Endothelial cell of umbilical vein (primary cell): Measurements from ENCODE around the gene RTKN2. TPM values are rescaled to one million over a fixed set of nuclear protein-coding genes. Genes with fewer than 3 reads are reported as not detected.

ENCODE experiments used
- BruUV-seq: library from RNA; stranded (reverse); fragments of 400-500 nt; replicated peaks from 2 replicates; lab custom pipeline; 2021; lab: Mats Ljungman, UMichigan
- CTCF ChIA-PET: fragments of 300-600, 350-600 bp; sonication (Branson Sonifier 250); formaldehyde crosslinking; loops from one replicate; lab custom pipeline; 2021; ENCODE audit warnings: antibody characterized with exemption, inconsistent platforms; lab: Charles Lee
- POLR2A ChIA-PET: fragments of 300-600, 350-600 bp; sonication (Branson Sonifier 250); formaldehyde crosslinking; loops from one replicate; lab custom pipeline; 2021; ENCODE audit warnings: antibody characterized with exemption, inconsistent platforms; lab: Charles Lee
- DNase-seq: peaks from one replicate; pipeline ENCODE4 v3.0.0-alpha.2; 2011; ENCODE audit warnings: low read depth, low spot score
- FAIRE-seq: peaks from 2 replicates; lab custom pipeline; 2011; peaks lifted over from hg19 to GRCh38; lab: Jason Lieb, UNC
- H2AFZ ChIP-seq: 2 replicates; pipeline ENCODE4 v1.6.0; 2012; ENCODE audit warnings: low read depth, low read length, control low read depth, inconsistent platforms
- H3K27ac ChIP-seq: 2 replicates; pipeline ENCODE4 v1.5.1; 2011; ENCODE audit warnings: low read depth, mild to moderate bottlenecking, control low read depth, low read length, moderate library complexity; ENCODE audit not compliant: insufficient read depth
- H3K27me3 ChIP-seq, 2 experiments: 2 replicates each; pipeline versions ENCODE4 v1.6.0 to v1.6.1; 2011; ENCODE audit warnings: low read length in 2 of 2, mixed read lengths in 1 of 2; ENCODE audit not compliant: control insufficient read depth in 2 of 2, insufficient read depth in 2 of 2
- H3K36me3 ChIP-seq, 2 experiments: 2 replicates in 1 of 2; 3 replicates in 1 of 2; pipeline ENCODE4 v1.5.1; 2011; ENCODE audit warnings: low read length in 2 of 2, mild to moderate bottlenecking in 1 of 2, moderate library complexity in 1 of 2; ENCODE audit not compliant: control insufficient read depth in 2 of 2, insufficient read depth in 2 of 2; ENCODE audit errors: extremely low read depth in 1 of 2
- H3K4me1 ChIP-seq: 3 replicates; pipeline ENCODE4 v1.5.1; 2011; ENCODE audit warnings: mild to moderate bottlenecking, low read length; ENCODE audit not compliant: control insufficient read depth, insufficient read depth; ENCODE audit errors: extremely low read depth
- H3K4me2 ChIP-seq: 2 replicates; pipeline ENCODE4 v1.6.1; 2011; ENCODE audit warnings: low read length, control low read depth, mixed read lengths; ENCODE audit not compliant: insufficient read depth
- H3K4me3 ChIP-seq, 3 experiments: fragments of 200-600 bp in 1 of 3; sonication (generic), shearing (Covaris generic) in 1 of 3; replicated peaks in 1 of 3; 2 replicates each; pipeline ENCODE4 v1.5.1; 2011 to 2016; ENCODE audit warnings: control low read depth in 3 of 3, low read length in 3 of 3, mild to moderate bottlenecking in 2 of 3, inconsistent platforms in 1 of 3, low read depth in 1 of 3, moderate library complexity in 1 of 3; ENCODE audit not compliant: insufficient read depth in 1 of 3
- H3K79me2 ChIP-seq: 2 replicates; pipeline ENCODE4 v1.6.0; 2012; ENCODE audit warnings: low read length, inconsistent platforms; ENCODE audit not compliant: control insufficient read depth, insufficient read depth
- H3K9ac ChIP-seq: replicated peaks from 2 replicates; pipeline ENCODE3; 2011; ENCODE audit warnings: low read length, control low read depth; ENCODE audit not compliant: insufficient read depth; ENCODE audit errors: extremely low read depth
- H3K9me1 ChIP-seq: replicated peaks from 3 replicates; pipeline ENCODE4 v1.6.0; 2011; ENCODE audit warnings: mild to moderate bottlenecking, low read length; ENCODE audit not compliant: control insufficient read depth, insufficient read depth; ENCODE audit errors: extremely low read depth
- H3K9me3 ChIP-seq: replicated peaks from 2 replicates; pipeline ENCODE4 v1.5.1; 2012; ENCODE audit warnings: low read length, inconsistent platforms; ENCODE audit not compliant: control insufficient read depth, insufficient read depth
- H4K20me1 ChIP-seq: replicated peaks from 2 replicates; pipeline ENCODE3; 2011; ENCODE audit warnings: mild to moderate bottlenecking, low read length; ENCODE audit not compliant: control insufficient read depth, insufficient read depth; ENCODE audit errors: extremely low read depth
- CTCF ChIP-seq, 2 donors: IDR thresholded peaks; 1 replicate in 1 of 2; 2 replicates in 1 of 2; pipeline ENCODE4 v1.5.1; 2011; ENCODE audit warnings: low read length in 2 of 2, mild to moderate bottlenecking in 2 of 2, moderate library complexity in 2 of 2, control low read depth in 1 of 2, inconsistent platforms in 1 of 2, low read depth in 1 of 2; ENCODE audit not compliant: insufficient read depth in 1 of 2; ENCODE audit errors: extremely low read depth in 1 of 2
- EZH2 ChIP-seq: IDR thresholded peaks from 2 replicates; pipeline ENCODE4 v1.6.1; 2012; ENCODE audit warnings: borderline replicate concordance, low read depth, mild to moderate bottlenecking, moderate library complexity, low read length, inconsistent platforms; ENCODE audit not compliant: severe bottlenecking
- FOS ChIP-seq: IDR thresholded peaks from 2 replicates; pipeline ENCODE4 v1.6.1; 2011; ENCODE audit warnings: mild to moderate bottlenecking, low read length, moderate library complexity, borderline replicate concordance; ENCODE audit not compliant: insufficient read depth
- GATA2 ChIP-seq: IDR thresholded peaks from 2 replicates; pipeline ENCODE4 v1.7.0; 2011; ENCODE audit warnings: low read depth, mild to moderate bottlenecking, moderate library complexity, mixed read lengths, low read length; ENCODE audit not compliant: insufficient read length, insufficient read depth
- JUN ChIP-seq: IDR thresholded peaks from 2 replicates; pipeline ENCODE4 v1.6.1; 2011; ENCODE audit warnings: borderline replicate concordance, low read depth; ENCODE audit not compliant: insufficient read length, insufficient read depth
- MYC ChIP-seq: IDR thresholded peaks from one replicate; pipeline ENCODE4 v1.6.1; 2011; ENCODE audit warnings: mild to moderate bottlenecking, low read depth, low read length
- POLR2A ChIP-seq: IDR thresholded peaks from 2 replicates; pipeline ENCODE4 v1.6.1; 2012; ENCODE audit warnings: low read depth, mild to moderate bottlenecking, control low read depth, low read length
- POLR2AphosphoS5 ChIP-seq: IDR thresholded peaks from 2 replicates; pipeline ENCODE4 v1.6.1; 2012; ENCODE audit warnings: low read depth, mild to moderate bottlenecking, control low read depth, low read length, moderate library complexity; ENCODE audit not compliant: insufficient read depth
- dilution Hi-C: fragments of 300-500 bp; cut with MboI; formaldehyde crosslinking; loops from one replicate; pipeline ENCODE4 v1.15.0; 2019; ENCODE audit warnings: low sequenced_read_pairs; ENCODE audit not compliant: extremely low pct_ligation_motif_present
- intact Hi-C: fragments of 100-400 bp; cut with micrococcal nuclease; formaldehyde crosslinking; loops from one replicate; pipeline ENCODE4 v1.10.0; 2022
- polyA plus RNA-seq, 4 experiments: library from polyadenylated mRNA; depleted of rRNA in 3 of 4; stranded (reverse) in 3 of 4; unstranded in 1 of 4; fragments of >200 nt; gene quantifications; 2 replicates each; pipeline versions ENCODE4 v1.2.1 to v1.2.3, GENCODE V29; 2011 to 2012; ENCODE audit warnings: missing spikeins in 1 of 4
- total RNA-seq: library from RNA; stranded (reverse); gene quantifications from 2 replicates; pipeline ENCODE4 v1.2.3, GENCODE V29; 2021
- TF ChIP-seq, protein P1 (sequence below): IDR thresholded peaks from 2 replicates; pipeline ENCODE4 v1.6.1; 2011; ENCODE audit not compliant: insufficient read depth, insufficient read length

Gene RTKN2
- total and polyA plus RNA-seq, 2 donors (not counting 3 experiments of a cell fraction or from before 2014, with no cell fraction given), result 0.65 to 4.8 TPM

GRCh38 chr10:62309254-62309653 is 40.6 kb upstream of the RTKN2 start:
- no peak for TF ChIP-seq FOS
- TF ChIP-seq, protein P1, sequence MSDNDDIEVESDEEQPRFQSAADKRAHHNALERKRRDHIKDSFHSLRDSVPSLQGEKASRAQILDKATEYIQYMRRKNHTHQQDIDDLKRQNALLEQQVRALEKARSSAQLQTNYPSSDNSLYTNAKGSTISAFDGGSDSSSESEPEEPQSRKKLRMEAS, result no peak
- no peak for TF ChIP-seq JUN
- no peak for TF ChIP-seq GATA2
- TF ChIP-seq MYC, result no peak
- no peak for TF ChIP-seq POLR2AphosphoS5
- no peak for TF ChIP-seq EZH2
- intact Hi-C loops (no loop called here), dilution Hi-C loops (no loop called here)
- Histone ChIP-seq H3K4me1 (no peaks in the 10 kb centered on the region), H3K9me1 (no peaks in the 10 kb centered on the region), H4K20me1 (no peaks in the 10 kb centered on the region), H2AFZ (no peak overlapping the region), H3K9me3 (no peaks in the 10 kb centered on the region), H3K36me3 (no peaks in the 10 kb centered on the region), H3K9ac (no peak overlapping the region), H3K4me3 (no peak overlapping the region), H3K27ac (no peak overlapping the region), H3K79me2 (no peaks in the 10 kb centered on the region), H3K4me2 (no peak overlapping the region), H3K27me3 (peaks cover 0 to 3% of the 10 kb centered on the region in 2 experiments)
- POLR2A ChIA-PET, result no interaction called here
- CTCF ChIA-PET, result no interaction called here
- no peak for FAIRE-seq
- no peak for DNase-seq
- no TSS peak for BruUV-seq

DNA sequence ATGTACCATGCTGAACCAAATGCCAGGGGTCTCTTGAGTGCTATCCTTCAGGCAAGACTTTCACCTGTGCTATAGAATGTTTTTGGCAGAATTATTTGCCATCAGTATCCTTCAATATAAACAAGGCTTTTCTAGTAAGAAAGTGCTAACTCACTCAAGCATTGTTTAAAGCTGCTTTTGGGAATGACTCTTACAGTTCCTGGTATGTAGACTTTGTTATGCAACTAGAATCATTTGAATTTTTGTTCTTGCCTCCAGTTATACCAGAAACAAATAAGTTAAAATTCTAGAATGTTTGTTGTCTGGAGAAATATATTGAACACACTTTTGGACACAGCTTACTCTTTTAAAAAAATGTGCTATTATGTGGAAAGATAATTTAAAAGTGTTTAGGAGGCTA is 39.5 kb upstream of the RTKN2 start:
- H3K4me1 ChIP-seq, result no peaks in the 10 kb centered on the region
- no peaks in the 10 kb centered on the region for H3K9me1 ChIP-seq
- H3K9me3 ChIP-seq, result no peaks in the 10 kb centered on the region
- dilution Hi-C loops (no loop called here), intact Hi-C loops (no loop called here)
- no peaks in the 10 kb centered on the region for H3K36me3 ChIP-seq
- no peak overlapping the region for H2AFZ ChIP-seq
- H4K20me1 ChIP-seq, result no peaks in the 10 kb centered on the region
- BruUV-seq, result no TSS peak
- no peak for TF ChIP-seq JUN
- TF ChIP-seq MYC, result no peak
- no peak for TF ChIP-seq POLR2AphosphoS5
- no peak for TF ChIP-seq EZH2
- TF ChIP-seq CTCF (IDR thresholded peaks at IDR 0.05; ENCODE audit: extremely low read depth in 1 of 2, insufficient read depth in 1 of 2, low read depth in 1 of 2, low read length in 2 of 2), result no peak
- no peak for TF ChIP-seq FOS
- no peak for TF ChIP-seq GATA2
- no peak for TF ChIP-seq POLR2A
- TF ChIP-seq, protein P1, result no peak
- H3K4me3 ChIP-seq, result no peak overlapping the region
- H3K4me2 ChIP-seq, result no peak overlapping the region
- ChIA-PET CTCF (no interaction called here), POLR2A (no interaction called here)
- DNase-seq, result no peak
- H3K9ac ChIP-seq, result no peak overlapping the region
- no peak overlapping the region for H3K27ac ChIP-seq
- peaks cover 0 to 3% of the 10 kb centered on the region in 2 experiments for H3K27me3 ChIP-seq
- no peak for FAIRE-seq
- no peaks in the 10 kb centered on the region for H3K79me2 ChIP-seq
